Activated CD8-positive, alpha-beta memory T cell treated with anti-CD3 and anti-CD28 coated beads for 4 hours (primary cell): ENCODE results near the gene NAV2.

ENCODE experiments used
- DNase-seq, 2 donors: peaks; one replicate each; pipeline ENCODE4 v3.0.0-alpha.2; 2020; ENCODE audit warnings: low read depth in 2 of 2

The NAV2 gene

GRCh38 chr11:19975414-19975990 is 262.9 kb downstream of the NAV2 start:
- no peak for DNase-seq

DNA sequence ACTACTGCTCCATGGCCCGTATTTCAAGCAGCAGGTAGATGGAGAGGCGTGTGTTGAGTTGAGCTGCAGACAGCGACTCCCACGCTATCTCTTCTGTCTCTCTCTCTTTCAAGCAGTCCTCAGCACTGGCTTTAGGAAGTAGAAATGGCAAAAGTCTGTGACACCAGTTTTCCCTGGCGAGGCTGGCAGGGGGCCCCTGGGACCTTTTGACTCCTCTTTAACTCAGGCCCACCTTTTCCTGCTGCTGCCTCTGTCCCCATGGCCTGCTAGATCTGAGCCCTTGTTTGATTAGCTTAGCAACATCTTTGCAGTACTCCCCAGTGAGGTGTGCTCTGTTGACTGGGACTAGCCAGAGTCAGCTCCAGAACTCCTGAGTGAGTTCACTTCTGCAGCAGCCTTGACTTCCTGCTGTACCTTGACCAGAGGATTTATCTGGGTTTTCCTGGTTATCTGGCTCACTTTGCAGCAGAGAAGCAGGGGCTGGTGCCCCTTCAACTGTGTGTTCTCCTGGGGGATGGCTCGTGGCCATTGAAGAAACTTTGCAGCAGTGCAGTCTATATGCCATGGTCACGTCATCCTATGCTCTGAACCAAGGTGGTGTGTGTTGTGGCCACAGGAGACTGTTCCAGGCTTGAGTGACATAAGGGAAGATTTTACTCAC is 263.8 kb downstream of the NAV2 start:
- no peak for DNase-seq

GRCh38 chr11:19977941-19978340 is 265.3 kb downstream of the NAV2 start:
- DNase-seq, result no peak

GRCh38 chr11:19978668-19979518 is 266.3 kb downstream of the NAV2 start:
- DNase-seq, result no peak

- DNase-seq, result no peak
These were observed 266.8 kb downstream of the NAV2 start for GRCh38 chr11:19979519-19979845.

GRCh38 chr11:19980388-19980787 is 267.8 kb downstream of the NAV2 start:
- DNase-seq, result no peak

DNA sequence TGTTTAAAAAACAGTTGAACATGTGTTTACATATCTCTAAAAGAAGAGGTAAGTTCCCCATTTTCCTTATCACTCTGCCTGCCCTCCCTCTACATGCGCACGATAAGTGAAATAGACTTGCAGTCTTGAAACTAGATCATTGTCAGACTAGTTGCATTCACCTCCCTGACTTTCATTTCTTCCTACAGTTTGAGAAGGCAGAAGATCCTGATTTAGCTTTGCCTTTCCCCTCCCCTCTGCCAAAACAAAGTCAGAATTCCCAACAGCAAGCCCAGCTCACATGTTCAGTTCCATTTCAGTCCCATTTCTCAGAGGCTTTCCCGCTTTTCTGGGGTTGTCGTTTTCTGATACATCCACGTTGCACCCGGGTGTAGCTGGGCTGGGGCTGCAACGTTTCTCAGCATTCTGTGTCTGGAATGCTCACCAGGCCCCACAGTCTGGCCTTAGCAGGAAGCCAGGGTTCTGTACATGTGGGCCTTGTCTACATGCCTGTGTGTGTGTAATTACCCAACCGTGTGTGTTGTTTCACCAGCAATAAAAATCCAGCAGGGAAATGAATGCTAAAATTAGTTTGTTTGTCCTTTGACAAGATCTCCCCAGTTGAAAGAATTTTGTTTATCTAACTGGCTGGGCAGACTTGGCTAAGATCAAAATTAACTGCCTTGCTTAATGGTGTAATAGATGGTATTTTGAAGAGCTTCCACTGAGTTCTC is 268.5 kb downstream of the NAV2 start:
- DNase-seq, result no peak

DNA sequence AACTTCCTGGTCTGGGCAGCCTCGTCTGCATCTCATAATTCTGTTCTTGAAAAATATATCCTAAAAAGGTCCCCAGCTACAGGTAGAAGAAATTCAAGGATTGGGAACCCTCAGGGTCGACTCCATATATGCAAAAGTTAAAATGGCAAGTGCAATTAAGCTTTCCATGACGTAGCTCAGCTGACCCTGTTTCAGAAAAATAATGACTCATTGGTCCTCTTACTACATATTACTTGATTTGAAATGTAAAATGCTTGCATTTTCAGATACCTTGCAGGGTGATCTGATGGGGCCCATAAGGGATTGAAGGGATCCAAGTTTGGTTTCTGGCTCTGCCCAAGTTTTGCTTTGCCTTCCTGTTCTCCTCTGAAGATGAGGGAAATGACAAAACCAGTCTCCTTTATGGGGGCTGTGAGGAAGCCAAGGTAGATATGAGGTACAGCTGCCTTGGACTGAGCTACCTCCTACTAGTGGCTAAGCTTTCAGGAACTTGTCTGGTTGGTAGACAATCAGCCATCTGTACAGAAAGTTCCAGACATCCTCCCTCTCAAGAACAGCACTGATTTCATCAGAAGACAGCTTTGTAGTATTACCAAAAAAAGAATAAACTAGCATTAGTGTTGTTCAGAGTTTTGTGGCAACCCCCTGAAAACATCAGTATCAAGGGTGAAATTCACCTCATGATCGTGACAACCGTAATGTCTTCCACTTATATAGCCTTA is 270.3 kb downstream of the NAV2 start:
- no peak for DNase-seq

DNA sequence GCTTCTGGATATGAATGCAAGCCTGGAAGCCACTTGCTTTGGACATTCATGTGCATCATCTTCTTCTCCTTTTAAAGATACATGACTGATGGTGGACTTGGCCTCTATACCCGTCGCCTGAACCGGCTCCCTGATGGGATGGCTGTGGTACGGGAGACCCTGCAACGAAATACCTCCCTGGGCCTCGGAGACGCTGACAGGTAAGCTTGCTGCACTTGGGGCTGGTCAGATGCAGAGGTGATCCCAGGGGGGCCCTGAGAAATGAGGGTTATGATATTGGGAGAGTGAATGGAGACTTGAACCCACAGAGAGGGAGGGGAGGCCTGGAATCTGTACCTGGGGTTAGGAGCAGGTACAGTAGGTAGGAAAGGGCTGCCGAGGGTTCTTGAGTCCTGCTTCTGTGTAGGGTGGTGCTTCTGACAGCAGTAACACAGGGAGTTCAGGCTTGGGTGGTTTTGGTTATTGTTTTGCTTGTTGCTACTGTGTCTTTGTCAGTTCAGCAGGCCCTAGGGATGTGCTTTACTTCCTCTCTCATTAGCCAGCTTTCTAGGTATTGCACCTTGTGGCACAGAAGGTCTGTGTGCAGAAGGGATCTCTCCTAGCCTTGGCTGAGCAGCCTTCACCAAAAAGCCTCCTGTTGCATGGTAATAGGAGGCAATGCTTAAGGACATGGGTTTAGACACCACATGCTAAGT is 271.6 kb downstream of the NAV2 start:
- no peak for DNase-seq

DNA sequence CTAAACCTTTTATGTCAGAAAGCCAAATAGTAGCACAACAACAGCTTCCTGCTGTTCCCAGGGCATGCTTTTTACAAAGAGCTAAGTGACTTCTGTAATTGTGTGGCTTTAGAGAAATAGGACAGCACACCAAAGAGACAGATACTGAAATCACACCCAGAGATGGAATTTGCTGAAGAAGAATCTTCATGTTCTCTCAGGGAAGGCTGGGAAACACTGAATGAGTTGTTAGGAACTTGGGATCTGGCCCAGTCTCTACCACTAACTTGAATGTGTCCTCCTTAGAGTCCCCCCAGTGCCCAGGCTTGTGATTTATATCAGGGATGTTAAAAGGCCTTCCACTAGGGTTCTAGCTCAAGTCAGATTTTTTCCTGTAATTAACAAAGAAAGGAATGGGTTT is 272.5 kb downstream of the NAV2 start:
- no peak for DNase-seq

- DNase-seq, result no peak
These were observed 274.7 kb downstream of the NAV2 start for GRCh38 chr11:19987331-19987801.

DNA sequence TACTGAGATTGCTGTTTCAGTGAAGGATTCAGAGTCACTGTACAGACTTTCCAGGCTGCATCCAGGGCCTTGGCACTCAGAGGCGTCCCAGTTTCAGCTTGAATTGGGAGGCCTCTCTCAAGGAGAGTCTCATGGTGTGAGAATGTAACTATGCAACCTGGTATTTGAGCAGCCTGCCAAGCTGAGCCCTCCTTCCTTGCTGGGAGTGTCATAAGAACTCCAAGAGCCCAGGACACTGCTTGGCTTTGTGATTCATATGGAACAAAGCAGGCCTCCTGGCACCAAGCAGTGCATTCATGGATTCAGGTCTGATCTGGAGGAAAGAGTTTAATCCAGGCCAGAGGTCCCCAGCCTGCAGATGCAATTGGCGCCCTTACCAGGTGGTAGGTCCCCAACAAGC is 276.0 kb downstream of the NAV2 start:
- no peak for DNase-seq

DNA sequence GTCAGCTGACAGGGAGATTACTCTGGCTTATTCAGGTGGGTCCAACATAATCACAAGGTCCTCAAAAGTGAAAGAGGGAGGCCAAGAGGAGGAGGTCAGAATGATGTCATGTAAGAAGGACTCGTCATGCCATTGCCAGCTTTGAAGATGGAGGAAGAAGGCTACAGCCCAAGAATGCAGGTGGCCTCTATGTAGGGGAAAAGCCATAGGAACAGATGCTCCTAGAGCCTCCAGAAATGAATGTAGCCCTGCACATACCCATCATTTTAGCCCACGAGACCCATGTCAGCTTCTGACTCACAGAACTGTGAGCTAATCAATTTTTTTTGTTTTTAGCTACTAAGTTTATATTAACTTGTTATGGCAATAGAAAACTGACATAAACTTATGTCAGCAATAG is 276.6 kb downstream of the NAV2 start:
- no peak for DNase-seq

GRCh38 chr11:19992162-19992561 is 279.5 kb downstream of the NAV2 start:
- no peak for DNase-seq

DNA sequence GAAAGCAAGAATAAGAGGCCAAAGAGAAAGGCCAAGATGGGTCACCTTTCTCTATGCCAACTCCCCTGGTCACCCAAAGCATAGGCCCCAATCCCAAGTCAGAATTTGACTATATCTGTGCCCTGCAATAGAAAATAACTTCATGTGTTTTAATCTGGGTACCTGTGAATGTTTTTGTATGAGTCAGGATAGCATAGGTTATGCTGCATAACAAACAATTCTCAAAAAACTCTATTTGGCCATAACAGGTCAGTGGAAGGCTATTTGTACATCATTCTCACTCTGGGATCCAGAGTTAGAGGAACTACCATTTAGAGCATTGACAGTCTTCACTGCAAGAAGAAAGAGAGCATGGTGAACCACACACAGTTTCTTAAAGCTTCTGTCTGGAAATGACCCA is 280.4 kb downstream of the NAV2 start:
- no peak for DNase-seq

DNA sequence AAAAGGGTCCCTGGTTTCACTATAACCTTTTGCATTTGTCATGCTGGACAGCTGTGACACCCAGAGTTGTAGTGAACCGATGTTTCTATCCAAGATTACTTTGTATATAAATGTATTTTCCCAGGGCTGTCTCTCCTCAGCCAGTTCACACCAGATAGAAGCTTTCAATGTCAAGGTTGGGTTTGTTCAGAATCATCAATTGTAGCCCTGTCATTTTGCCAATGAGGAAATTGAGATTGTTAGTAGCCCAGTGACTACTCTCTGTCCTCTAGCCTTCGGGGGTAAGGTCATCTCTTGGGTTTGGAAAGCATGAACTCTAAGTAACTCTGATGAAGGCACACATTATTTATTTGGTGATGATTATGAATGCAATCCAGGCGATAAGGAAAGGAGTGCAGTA is 282.0 kb downstream of the NAV2 start:
- no peak for DNase-seq

DNA sequence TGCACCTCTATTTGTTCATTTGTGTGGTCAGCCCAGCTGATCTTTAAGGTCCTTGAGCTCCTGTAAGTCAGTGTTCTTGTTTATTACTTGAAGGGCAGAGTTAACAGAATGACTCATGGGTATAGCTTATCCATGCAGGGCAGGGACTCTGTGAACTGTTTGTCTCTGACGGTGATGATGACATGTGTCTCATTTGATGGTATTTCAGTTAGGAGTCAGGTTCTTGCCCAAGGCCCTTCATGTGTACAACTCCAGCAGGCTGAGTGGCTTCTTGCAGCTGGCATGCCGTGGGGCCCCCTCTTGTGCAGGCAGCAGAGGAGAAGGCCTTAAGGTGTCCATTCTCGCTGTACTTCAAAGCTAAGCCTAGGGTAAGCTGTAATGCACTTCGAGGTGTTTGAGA is 282.5 kb downstream of the NAV2 start:
- no peak for DNase-seq

GRCh38 chr11:19996571-19996970 is 283.9 kb downstream of the NAV2 start:
- no peak for DNase-seq

DNA sequence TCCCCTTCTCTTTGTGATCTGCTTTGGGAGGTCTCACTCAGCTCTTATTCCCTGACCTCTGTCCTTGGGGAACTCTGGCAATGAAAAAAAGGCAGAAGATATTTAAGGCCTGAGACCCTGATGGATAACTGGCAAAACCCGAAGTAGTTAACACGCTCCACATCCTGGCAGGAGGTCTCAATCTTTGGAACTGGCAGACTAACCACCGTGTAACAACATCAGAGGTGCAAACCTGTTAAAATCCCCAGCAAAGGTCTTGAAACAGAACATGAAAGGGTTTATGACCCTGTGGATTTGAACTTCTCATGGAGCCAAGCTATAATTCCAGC is 287.3 kb downstream of the NAV2 start:
- no peak for DNase-seq

- DNase-seq, result no peak
These were observed 287.9 kb downstream of the NAV2 start for GRCh38 chr11:20000351-20001134.
